Psoas muscle (tissue), 8 donors: ENCODE measurements around the gene DMRT3. TPM values are rescaled to one million over a fixed set of nuclear protein-coding genes. Genes with fewer than 3 reads are reported as not detected.

Experiments
- ATAC-seq, 4 donors: fragments of 200-7000 bp; cut with Tn5 transposase; one replicate each; pipeline ENCODE4 v1.9.1; 2020; ENCODE audit warnings: moderate library complexity in 3 of 4, mild to moderate bottlenecking in 2 of 4
- DNase-seq, 2 donors: peaks; one replicate each; pipeline ENCODE4 v3.0.0-alpha.2; 2020
- H3K27ac ChIP-seq: fragments of 200-600 bp; one replicate; pipeline ENCODE4 v1.8.0; 2022
- H3K27me3 ChIP-seq, 3 donors: fragments of 200-600 bp in 1 of 3; one replicate each; pipeline versions ENCODE4 v1.6.1 to v1.8.0; 2013 to 2022; ENCODE audit warnings: low read length in 2 of 3, mild to moderate bottlenecking in 2 of 3, moderate library complexity in 1 of 3; ENCODE audit not compliant: insufficient read depth in 3 of 3
- H3K36me3 ChIP-seq, 2 donors: fragments of 200-600 bp in 1 of 2; one replicate each; pipeline versions ENCODE4 v1.6.1 to v1.8.0; 2013 to 2022; ENCODE audit warnings: low read depth in 1 of 2, mild to moderate bottlenecking in 1 of 2, moderate library complexity in 1 of 2; ENCODE audit not compliant: insufficient read depth in 1 of 2
- H3K4me1 ChIP-seq: fragments of 200-600 bp; one replicate; pipeline ENCODE4 v1.8.0; 2022
- H3K4me3 ChIP-seq: fragments of 200-600 bp; one replicate; pipeline ENCODE4 v1.8.0; 2022; ENCODE audit warnings: mild to moderate bottlenecking
- H3K9me3 ChIP-seq: fragments of 200-600 bp; one replicate; pipeline ENCODE4 v1.8.0; 2022
- WGBS, 3 donors: extraction: QIAGEN DNeasy Blood & Tissue Kit; methylation state at CpG; one replicate each; pipeline versions ENCODE4 v1.1.6 to v1.1.7; 2013; 5-methylcytosine and 5-hydroxymethylcytosine counted together
- intact Hi-C, 2 donors: fragments of 100-400 bp; cut with DNase I; formaldehyde crosslinking; loops; one replicate each; pipeline versions ENCODE4 v1.11.0 to v1.14.2; 2022
- polyA plus RNA-seq, 3 donors: library from polyadenylated mRNA; stranded (reverse); fragments of 200-250 nt; gene quantifications; one replicate each; pipeline ENCODE4 v1.2.3, GENCODE V29; 2013
- total RNA-seq, 4 donors: library from RNA; stranded (reverse); fragmentation: NEBNext Ultra II Directional in 2 of 4; extraction: Animal tissue kit (Norgen Biotek cat#: 25700) in 2 of 4; gene quantifications; one replicate each; pipeline versions ENCODE4 v1.2.1 to v1.2.4, GENCODE V29; 2021 to 2023
- TF ChIP-seq, protein P1 (sequence below): fragments of 200-600 bp; IDR thresholded peaks from one replicate; pipeline ENCODE4 v1.8.0; 2022; ENCODE audit warnings: antibody characterized with exemption
- donor health status: healthy with polysubstance abuse.
- donor health status: DM: no; HTN: no; CAD: no; lungs with moderate emphysema.
- donor health status: Bipolar disorder and iron deficiency.
- donor health status: healthy.
- donor health status: DM: yes; HTN: yes; CAD: no.
- donor health status: DM: no; HTN: no; CAD: no.
- donor health status: DM: no; HTN: no; CAD: no.
- donor health status: DM: yes; HTN: yes; CAD: no.

Gene DMRT3
- total and polyA plus RNA-seq, 7 donors = 0.03 to 0.44 (median 0.12) TPM; not detected in 1

DNA sequence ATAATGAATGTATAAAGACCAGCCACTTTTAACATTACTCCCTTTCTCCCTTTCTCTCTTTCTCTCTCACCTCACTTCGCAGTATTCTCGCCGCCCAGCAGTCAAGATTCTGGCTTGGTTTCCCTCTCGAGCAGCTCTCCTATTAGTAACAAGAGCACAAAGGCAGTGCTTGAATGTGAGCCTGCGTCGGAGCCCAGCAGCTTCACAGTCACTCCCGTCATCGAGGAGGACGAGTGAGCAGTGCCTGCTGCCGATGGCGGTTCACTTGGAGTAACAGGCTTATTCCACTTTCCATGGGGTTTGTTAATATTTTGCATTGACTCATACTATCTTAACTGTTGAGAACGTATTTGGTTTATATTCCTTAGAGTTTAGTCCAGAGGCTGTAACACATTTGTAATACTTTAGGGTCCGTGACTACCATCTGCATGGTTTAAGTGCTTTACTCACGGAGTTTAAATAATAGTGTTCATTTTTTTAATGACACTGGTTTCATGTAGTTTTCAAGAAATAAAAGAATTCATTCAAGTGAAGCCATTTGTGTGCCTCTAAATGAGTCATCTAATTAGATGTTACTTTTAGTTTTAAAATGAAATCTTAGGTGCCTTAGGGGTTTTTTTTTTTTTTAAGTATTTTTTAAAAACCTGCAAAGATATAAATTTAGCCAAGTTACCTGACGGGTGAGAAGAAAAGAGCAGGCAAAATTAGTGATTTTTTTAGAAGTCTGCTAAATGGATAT is 8.4 kb upstream of the DMRT3 start:
- Histone ChIP-seq H3K27me3 (peaks cover 3 to 85% (median 41%) of the 10 kb centered on the region in 3 donors), H3K36me3 (no peaks in the 10 kb centered on the region), H3K9me3 (no peaks in the 10 kb centered on the region), H3K4me1 (peaks cover 4% of the 10 kb centered on the region), H3K4me3 (no peak overlapping the region), H3K27ac (no peak overlapping the region)
- 16 to 18% (median 17%) methylated on average over 14 to 15 of the region's 15 CpGs for WGBS, 3 donors
- intact Hi-C loops = no loop called here
- ATAC-seq (no peak), DNase-seq (no peak)
- TF ChIP-seq, protein P1, sequence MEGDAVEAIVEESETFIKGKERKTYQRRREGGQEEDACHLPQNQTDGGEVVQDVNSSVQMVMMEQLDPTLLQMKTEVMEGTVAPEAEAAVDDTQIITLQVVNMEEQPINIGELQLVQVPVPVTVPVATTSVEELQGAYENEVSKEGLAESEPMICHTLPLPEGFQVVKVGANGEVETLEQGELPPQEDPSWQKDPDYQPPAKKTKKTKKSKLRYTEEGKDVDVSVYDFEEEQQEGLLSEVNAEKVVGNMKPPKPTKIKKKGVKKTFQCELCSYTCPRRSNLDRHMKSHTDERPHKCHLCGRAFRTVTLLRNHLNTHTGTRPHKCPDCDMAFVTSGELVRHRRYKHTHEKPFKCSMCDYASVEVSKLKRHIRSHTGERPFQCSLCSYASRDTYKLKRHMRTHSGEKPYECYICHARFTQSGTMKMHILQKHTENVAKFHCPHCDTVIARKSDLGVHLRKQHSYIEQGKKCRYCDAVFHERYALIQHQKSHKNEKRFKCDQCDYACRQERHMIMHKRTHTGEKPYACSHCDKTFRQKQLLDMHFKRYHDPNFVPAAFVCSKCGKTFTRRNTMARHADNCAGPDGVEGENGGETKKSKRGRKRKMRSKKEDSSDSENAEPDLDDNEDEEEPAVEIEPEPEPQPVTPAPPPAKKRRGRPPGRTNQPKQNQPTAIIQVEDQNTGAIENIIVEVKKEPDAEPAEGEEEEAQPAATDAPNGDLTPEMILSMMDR = no peak

DNA sequence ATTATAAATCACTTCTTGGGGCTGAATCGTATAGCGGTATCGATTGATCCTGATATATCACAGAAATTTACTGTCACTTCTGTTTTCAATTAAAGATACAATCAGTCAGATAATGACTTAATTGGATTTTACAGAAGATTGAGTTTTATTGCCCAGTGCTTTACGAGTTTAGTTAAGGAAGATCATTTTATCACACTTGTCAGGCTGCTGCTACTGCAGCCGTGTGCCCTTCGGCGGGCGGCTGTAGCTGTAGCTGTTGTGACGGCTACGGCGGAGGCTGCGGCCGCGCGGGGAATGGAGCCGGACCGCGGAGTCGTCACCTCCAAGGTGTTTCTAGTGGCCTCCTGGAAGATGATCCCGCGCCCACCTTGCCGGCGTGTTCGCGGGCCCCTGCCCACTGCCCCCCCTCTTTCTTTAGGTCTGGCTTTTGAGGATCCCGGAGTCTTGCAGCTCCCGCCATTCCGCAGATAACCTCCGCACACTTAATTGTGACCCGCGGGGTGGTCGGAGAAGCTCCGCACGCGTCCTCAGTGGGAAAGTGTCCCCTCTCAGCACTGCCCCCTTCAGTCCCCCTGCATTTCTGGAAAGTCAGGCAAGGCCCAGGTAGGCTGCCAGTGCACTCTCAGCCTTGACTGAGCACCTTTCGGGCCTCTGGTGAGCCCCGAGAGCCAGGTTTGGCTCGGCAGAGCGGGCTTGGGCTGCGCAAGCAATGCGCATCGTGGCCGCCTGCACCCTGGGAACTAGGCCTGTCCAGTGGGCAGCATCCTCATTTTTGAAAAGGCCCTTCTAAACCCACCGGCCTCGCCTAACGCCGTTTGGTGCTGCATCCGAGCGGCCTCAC is 6.9 kb upstream of the DMRT3 start:
- H3K4me1 ChIP-seq = peaks cover 4% of the 10 kb centered on the region
- no peaks in the 10 kb centered on the region for H3K36me3 ChIP-seq
- peaks cover 0 to 94% (median 50%) of the 10 kb centered on the region in 3 donors for H3K27me3 ChIP-seq
- ATAC-seq = no peak
- no peak overlapping the region for H3K4me3 ChIP-seq
- DNase-seq = no peak
- 17 to 35% (median 25%) methylated on average over 49 of the region's 49 CpGs for WGBS, 3 donors
- no peaks in the 10 kb centered on the region for H3K9me3 ChIP-seq
- intact Hi-C loops = no loop called here
- TF ChIP-seq, protein P1 = no peak
- no peak overlapping the region for H3K27ac ChIP-seq

DNA sequence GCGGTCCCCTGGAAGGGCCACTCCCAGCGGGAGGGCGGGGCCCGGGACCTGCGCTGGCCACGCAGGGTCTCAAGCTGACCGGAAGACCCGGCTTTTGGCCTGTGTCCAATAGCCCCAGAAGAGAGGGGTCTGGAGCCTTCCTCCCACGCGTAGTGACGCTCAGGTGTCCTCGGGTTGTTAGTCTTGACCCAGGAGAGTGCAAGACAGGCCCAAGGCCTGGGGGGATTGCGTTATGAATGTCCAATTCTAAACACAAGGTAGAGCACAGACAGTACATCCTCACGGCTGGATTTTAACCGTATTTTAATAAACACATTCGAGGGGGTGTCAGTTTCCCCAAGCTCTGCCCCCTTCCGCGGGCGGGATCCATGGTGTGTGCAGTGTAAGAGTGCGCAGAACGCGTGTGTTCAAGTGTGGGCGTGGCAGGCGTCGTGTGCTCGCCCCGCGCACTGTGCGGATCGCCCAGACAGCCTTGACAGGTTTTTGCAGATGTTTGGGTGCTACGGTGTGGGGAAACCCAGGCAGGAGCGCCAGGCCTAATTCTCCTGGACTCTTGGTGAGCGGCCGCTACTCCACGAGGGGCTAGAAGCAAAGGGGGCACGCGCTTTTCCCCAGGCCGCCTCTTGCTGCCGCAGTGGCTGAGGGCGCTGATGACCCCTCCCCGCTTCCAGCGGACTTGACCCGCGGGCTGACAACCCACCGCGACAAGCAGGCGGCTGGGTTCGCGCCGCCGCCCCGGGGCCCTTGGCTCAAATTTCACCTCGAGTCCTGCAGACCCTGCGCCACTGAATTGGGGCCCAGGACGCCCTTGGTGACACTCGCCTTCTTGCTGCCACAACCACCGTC is 6.1 kb upstream of the DMRT3 start:
- no peak for DNase-seq
- Histone ChIP-seq H3K4me1 (peaks cover 4% of the 10 kb centered on the region), H3K9me3 (no peaks in the 10 kb centered on the region), H3K27ac (no peak overlapping the region), H3K36me3 (no peaks in the 10 kb centered on the region), H3K27me3 (peaks cover 0 to 95% (median 57%) of the 10 kb centered on the region in 3 donors), H3K4me3 (no peak overlapping the region)
- ATAC-seq = no peak
- TF ChIP-seq, protein P1 = no peak
- 33 to 50% (median 35%) methylated on average over 52 to 57 of the region's 57 CpGs for WGBS, 3 donors
- intact Hi-C loops = no loop called here

DNA sequence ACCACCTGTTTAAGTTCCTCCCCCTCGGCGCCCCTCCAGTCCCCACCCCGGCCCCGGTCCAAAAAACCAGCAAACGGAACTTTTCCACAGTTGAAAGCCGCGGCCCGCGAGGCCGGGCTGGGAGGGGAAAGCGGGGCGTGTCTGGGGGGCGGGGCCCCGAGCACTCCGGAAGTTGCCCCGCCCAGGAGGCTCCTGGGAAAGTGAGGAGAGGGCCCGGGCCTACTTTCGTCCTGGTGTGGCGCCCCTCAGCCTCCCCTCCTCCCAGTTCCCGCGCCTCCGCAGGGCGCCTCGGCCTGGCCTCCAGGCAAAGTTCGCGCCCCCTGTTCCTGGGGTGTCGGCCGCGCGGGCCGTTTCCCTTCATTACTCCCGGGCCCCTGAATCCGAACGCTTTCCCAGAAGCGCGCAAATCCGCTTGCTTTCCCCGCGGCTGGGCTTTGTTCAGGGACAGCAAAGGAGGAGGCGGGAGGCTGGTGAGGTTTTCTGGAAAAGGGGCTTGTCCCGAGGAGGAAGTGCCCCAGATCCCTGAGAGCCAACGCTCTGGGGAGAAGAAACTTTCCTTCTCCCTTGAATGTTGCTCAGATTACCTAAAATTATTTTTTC is 4.5 kb upstream of the DMRT3 start:
- peak; percentile 23 to 67 for DNase-seq
- WGBS, 3 donors = 9 to 10% (median 9%) methylated on average over 25 to 42 of the region's 42 CpGs

More for the DNA sequence above, 4.5 kb upstream of the DMRT3 start:
- intact Hi-C loops = no loop called here
- H3K27me3 ChIP-seq = peaks cover 0 to 100% (median 65%) of the 10 kb centered on the region in 3 donors
- no peaks in the 10 kb centered on the region for H3K9me3 ChIP-seq
- H3K4me3 ChIP-seq = peak overlapping the region; percentile 66
- TF ChIP-seq, protein P1 = no peak
- H3K27ac ChIP-seq = no peak overlapping the region
- peak; percentile 40 to 75 (median 56) for ATAC-seq
- peaks cover 12% of the 10 kb centered on the region for H3K4me1 ChIP-seq
- no peaks in the 10 kb centered on the region for H3K36me3 ChIP-seq
